Fibroblast of mammary gland (primary cell): ENCODE data around the gene RC3H2.
"Not testable (repeated sequence)": the region's sequence is repeated elsewhere in the genome, so short reads cannot be mapped to it uniquely, and the experiment has no call there.

Experiments used
- DNase-seq: peaks from one replicate; pipeline ENCODE4 v3.0.0-alpha.2; 2010; ENCODE audit warnings: low read depth
- H3K4me3 ChIP-seq: 2 replicates; pipeline ENCODE4 v1.5.1; 2011; ENCODE audit warnings: low read depth, mild to moderate bottlenecking, low read length, moderate library complexity; ENCODE audit not compliant: control insufficient read depth
- TF ChIP-seq, protein P1 (sequence below): conservative IDR thresholded peaks from 2 replicates; pipeline ENCODE4 v1.5.1; 2011; ENCODE audit warnings: low read depth, low read length, inconsistent platforms; ENCODE audit not compliant: control insufficient read depth, insufficient read depth

RC3H2 gene

DNA sequence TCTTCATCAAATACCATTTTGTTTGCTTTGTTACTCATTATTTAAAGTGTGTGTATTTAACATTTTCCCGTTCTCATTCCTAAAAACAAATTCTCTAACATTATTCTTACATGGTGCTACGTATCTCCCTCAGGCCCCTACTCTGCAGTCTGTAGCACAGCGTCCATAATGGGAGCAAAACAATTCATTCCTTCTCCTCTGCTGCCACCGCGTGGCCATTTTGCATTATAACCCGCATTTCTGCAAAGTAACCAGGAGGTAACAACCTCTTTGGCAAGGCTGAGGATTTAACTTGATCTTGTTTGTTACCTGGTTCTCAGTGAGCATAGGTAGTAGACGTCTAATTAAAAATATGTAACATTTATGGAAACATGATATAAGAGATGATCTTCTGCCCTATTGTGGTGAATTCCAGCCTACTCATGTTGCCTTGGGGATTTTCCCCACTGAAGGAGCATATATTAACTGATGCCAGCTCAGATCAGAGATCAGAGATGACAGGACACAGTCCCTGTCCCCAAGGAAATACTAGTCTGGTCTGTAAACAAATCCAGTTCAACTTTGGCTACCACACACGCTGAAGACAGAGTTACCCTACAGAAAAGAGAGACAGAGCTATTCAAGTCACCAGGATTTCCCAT is 94.7 kb downstream of the RC3H2 start:
- no peak overlapping the region for H3K4me3 ChIP-seq
- DNase-seq, result peak; percentile 74
- TF ChIP-seq, protein P1, sequence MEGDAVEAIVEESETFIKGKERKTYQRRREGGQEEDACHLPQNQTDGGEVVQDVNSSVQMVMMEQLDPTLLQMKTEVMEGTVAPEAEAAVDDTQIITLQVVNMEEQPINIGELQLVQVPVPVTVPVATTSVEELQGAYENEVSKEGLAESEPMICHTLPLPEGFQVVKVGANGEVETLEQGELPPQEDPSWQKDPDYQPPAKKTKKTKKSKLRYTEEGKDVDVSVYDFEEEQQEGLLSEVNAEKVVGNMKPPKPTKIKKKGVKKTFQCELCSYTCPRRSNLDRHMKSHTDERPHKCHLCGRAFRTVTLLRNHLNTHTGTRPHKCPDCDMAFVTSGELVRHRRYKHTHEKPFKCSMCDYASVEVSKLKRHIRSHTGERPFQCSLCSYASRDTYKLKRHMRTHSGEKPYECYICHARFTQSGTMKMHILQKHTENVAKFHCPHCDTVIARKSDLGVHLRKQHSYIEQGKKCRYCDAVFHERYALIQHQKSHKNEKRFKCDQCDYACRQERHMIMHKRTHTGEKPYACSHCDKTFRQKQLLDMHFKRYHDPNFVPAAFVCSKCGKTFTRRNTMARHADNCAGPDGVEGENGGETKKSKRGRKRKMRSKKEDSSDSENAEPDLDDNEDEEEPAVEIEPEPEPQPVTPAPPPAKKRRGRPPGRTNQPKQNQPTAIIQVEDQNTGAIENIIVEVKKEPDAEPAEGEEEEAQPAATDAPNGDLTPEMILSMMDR, result peak; percentile 68

- DNase-seq, H3K4me3 ChIP-seq: not testable (repeated sequence)
These were observed 95.9 kb downstream of the RC3H2 start for GRCh38 chr9:122809261-122809660.

DNA sequence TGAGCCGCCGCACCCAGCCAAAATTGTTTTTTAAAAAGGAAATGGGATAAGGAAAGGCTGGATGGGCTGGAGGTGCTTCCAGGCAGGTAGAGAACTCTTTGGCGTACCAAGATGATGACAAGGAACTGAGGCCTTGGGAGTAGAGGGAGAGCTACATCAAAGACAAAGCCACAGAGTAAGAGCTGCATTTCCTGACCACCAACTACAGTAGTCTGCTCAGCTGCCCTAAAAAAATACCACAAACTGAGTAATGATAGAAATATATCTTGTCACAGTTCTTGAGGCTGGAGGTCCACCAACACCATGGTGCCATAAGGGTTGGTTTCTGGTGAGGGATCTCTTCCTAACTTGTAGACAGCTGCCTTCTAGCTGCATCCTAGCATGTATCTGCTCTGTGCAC is 97.0 kb downstream of the RC3H2 start:
- TF ChIP-seq, protein P1, result no peak

GRCh38 chr9:122807271-122807900 is 97.8 kb downstream of the RC3H2 start:
- TF ChIP-seq, protein P1, result no peak
- no peak overlapping the region for H3K4me3 ChIP-seq
- peak; percentile 67 for DNase-seq

More for the DNA sequence above, 97.0 kb downstream of the RC3H2 start:
- no peak for DNase-seq
- no peak overlapping the region for H3K4me3 ChIP-seq

DNA sequence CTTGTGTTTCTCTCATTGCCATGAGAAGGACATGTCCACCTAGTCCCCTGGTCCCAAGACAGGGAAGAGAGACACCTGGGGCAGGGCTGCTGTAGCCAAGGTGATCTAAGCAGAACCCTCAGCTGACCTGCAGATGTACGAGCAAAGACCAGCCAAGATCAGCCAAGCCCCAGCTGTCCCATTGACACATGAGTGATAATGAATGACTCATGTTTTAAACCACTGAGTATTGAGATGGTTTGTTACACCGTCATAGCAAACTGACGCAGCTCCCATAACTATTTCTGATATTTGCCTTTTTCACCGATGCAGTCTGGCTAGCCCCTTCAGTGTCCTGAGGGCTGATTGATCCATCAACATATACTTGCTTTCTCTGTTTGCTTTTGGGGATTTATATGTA is 98.5 kb downstream of the RC3H2 start:
- DNase-seq, result peak; percentile 53
- no peak overlapping the region for H3K4me3 ChIP-seq
- TF ChIP-seq, protein P1, result no peak

- TF ChIP-seq, protein P1, result no peak
- no peak for DNase-seq
- H3K4me3 ChIP-seq, result no peak within 1 kb of the TSS
These were observed 104.8 kb downstream of the RC3H2 start, which contains the start of gene OR1K1 for GRCh38 chr9:122800066-122801060. TSS of gene OR1K1 (plus strand) at chr9:122800123. CDS start at chr9:122800123, 0 bp downstream.
